ENCODE measurements around the gene ACAA1. TPM values are rescaled to one million over a fixed set of nuclear protein-coding genes. Genes with fewer than 3 reads are reported as not detected.

ACAA1 gene
- total RNA-seq, 1 experiment from 2014 or later: 44.3 TPM

Other genes with a start within 250 kb of the ACAA1 start
- gene VILL, start 146.3 kb downstream of the ACAA1 start, total RNA-seq (2021): 3.2 and 3.8 TPM in 2 replicates
- 27.1 and 36.9 TPM in 2 replicates for gene PLCD1, start 107.5 kb downstream of the ACAA1 start, total RNA-seq (2021)
- 2.0 and 2.1 TPM in 2 replicates for gene DLEC1, start 97.9 kb downstream of the ACAA1 start, total RNA-seq (2021)
- 33.4 and 34.2 TPM in 2 replicates for gene MYD88, start 1.5 kb upstream of the ACAA1 start, total RNA-seq (2021)
- 53.8 and 54.1 TPM in 2 replicates for gene OXSR1, start 28.4 kb upstream of the ACAA1 start, total RNA-seq (2021)
- gene SLC22A13, start 128.7 kb upstream of the ACAA1 start, total RNA-seq (2021): 0.11 TPM in 1 of 2 replicates, not detected in the other
- gene SLC22A14, start 145.2 kb upstream of the ACAA1 start, total RNA-seq (2021): not detected in 2 replicates
- 2.4 and 2.6 TPM in 2 replicates for gene XYLB, start 209.7 kb upstream of the ACAA1 start, total RNA-seq (2021)